HEK293 (cell line): ENCODE results near the gene ELAC2.

Experiments
- CTCF ChIP-seq: fragments of 450-650 bp; formaldehyde crosslinking; IDR thresholded peaks from 2 replicates; pipeline ENCODE4 v1.5.1; 2016; ENCODE audit warnings: missing biosample characterization, missing genetic modification characterization
- KLF10 ChIP-seq: fragments of 450-650 bp; IDR thresholded peaks from 2 replicates; pipeline ENCODE4 v1.5.1; 2018; ENCODE audit warnings: missing biosample characterization, mild to moderate bottlenecking, missing genetic modification characterization
- ZNF302 ChIP-seq: fragments of 450-650 bp; formaldehyde crosslinking; IDR thresholded peaks from 2 replicates; pipeline ENCODE4 v1.5.1; 2016; ENCODE audit warnings: missing biosample characterization, missing genetic modification characterization, low read depth

- no peak for TF ChIP-seq KLF10 (tag by site-specific recombination)
- TF ChIP-seq ZNF302 (tag by site-specific recombination): no peak
- TF ChIP-seq CTCF: no peak
Observed at GRCh38 chr17:12987120-12987519, 30.7 kb downstream of the ELAC2 start.
